ENCODE data around the gene BRD1.

The BRD1 gene

GRCh38 chr22:49800408-49801238 lies 27.1 kb downstream of the BRD1 start:
- no peak for DNase-seq

DNA sequence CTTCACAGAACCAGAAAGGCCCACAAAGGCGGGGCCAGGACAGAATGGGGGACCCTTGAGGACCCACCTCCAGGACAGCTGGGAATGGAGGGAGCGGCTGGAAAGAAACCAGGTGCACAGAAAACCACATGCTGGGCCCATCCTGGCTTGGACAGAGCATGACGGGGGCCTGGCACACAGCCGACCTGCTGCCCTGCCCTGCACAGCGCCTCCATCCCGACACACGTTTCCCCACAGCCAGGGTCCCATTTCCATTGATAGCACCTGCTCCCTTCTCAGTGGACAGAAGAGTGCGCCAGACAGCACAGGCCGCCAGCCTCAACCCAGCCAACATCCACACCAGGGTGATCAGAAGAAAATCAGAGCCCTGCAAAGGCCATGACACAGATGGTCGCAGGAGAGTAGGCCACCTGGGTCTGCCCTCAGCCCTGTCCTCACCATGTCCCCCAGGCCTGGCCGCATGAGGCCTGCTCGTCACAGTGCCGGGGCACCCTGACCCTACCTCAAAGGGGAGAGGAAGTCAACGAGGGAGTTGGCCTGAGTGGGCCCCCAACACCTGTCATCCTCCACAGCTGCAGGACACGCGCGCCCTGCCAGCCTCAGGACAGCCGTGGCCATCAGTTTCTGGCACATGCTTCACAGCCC lies 28.1 kb downstream of the BRD1 start:
- no peak for DNase-seq

DNA sequence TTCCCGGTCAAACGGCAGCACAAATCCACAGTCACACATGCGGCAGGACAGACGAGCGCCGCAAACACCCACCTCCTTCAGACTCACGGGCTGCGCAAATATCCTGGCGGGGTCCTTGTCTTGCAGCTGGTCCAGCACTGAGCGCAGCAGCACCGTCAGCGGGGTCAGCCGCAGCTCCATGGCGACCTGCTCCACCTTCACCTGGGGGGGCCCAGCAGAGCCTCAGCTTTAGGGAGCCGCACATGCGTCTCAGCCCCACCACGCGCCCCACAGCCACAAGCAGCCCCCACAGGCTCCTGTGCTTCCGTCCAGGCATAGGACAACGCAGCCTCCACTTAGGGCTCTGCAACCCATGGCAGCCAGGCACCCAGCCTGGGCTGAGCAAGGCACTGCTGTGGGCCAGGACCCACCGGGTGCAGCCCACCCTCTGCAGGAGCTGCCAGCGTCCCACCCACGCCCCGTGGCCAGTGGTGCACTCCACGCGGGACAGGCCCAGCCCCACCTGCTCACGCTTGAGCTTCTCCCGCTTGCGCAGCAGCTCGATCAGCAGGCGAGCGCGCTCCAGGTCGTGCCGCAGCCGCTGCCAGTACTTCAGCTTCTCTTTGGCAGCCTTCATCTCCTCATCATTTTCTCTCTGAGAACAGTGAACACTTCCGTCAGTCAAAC lies 29.1 kb downstream of the BRD1 start:
- no peak for DNase-seq

- no peak for DNase-seq
Observed at GRCh38 chr22:49797706-49798105, 30.0 kb downstream of the BRD1 start.

DNA sequence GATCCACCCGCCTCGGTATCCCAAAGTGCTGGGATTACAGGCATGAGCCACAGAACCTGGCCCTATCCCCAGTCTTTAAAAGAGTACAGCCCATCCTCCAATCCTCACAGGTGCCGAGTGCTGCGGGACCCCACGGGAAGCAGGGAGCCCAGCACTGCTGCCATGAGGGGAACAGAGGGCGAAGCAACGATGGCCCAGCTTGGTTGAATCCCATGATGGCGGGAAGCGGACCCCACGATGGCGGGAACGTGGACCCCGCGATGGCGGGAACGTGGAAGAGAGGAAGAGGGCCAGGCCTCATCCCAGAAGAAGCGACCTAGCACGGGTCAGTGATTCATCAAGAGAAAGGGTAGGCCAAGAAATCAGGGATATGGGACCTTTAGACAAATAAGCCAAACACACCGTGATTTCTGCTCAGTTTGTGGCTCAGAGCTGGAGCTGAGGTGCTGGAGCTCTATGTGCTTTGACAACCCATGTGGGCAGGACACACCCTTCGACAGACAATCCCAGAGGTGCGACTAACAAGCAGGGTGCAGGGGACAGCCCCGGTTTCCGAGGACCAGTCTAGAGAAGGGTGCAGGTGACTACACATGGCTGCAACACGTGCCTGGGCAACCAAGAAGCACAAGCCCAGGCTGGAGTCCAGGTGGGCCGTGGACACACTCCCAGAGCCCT lies 30.9 kb downstream of the BRD1 start:
- DNase-seq: no peak

DNA sequence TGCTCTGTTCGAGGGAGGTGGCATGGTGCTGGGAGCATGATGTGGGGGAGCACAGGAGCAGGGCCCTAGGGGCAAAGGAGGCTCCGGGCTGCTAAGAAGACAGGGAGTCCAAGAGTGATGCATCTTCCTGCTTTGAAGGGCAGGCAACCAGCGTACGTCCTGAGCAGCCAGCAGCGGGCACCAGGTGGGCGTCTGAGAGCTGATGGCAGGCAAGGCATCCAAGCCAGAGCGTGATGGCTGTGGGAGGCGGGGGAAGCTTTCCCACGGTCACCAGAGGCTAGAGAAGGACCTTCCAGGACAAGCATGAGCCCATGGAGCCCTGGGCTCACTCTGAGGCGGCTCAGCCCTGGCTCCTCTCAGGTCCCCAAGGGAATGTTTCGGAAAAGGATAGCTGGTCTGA lies 32.2 kb downstream of the BRD1 start:
- DNase-seq: no peak

DNA sequence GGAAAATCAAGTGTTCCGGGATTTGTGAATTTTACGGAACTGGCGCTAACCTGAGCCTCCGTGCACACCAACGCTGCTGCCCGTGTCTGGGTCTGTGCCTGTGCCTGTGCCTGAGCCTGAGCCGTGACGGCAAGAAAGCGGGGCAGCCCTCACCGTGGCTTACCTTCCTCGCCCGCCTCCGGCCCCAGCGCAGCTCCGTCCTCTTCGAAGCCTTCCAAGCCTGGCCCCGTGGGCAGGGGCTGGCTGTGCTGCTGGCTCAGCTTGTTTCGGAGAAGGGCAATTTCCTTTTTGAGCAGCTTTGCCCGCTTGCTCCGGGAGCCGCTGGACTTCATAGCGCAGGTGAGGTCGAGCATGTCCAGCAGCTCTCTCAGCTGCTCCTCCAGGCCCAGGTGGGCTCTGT lies 33.8 kb downstream of the BRD1 start:
- no peak for DNase-seq

DNA sequence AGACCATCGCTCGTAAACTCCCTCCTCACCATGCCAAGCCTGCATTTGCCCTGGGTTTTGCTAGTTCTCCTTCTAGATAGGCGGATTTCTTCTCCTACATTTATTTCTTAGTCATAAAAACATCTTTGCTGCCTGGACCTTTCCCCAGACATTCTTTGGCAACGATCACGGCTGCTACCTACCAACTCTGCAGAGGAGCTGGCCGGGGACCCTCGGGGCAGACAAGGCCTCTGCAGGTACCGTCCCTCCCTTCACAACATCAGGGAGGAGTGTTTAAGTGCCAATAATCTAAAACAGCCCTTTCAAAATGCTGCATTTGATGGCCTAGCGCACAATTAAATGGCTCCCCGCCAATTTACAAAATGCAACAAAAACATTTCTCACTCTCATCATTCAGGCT lies 34.4 kb downstream of the BRD1 start:
- DNase-seq: no peak

DNA sequence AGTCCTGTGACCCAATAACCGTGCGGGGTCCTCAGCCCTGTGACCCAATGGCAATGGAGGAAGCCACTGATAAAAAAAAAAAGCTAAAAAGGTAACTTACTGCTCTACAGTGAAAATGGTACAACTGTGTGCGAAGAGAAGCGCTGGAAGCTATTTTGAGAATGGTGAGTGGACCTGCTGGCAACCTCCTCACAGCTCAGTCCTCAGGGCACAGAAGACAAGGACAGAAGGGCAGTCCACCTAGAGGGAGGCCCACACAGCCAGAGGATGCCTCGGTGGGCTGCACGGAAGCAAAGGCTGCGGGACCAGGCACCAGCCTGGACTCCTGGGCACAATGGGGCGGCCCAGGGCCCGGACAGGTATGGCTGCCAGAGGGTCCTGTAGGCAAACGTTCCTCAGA lies 35.6 kb downstream of the BRD1 start:
- no peak for DNase-seq

DNA sequence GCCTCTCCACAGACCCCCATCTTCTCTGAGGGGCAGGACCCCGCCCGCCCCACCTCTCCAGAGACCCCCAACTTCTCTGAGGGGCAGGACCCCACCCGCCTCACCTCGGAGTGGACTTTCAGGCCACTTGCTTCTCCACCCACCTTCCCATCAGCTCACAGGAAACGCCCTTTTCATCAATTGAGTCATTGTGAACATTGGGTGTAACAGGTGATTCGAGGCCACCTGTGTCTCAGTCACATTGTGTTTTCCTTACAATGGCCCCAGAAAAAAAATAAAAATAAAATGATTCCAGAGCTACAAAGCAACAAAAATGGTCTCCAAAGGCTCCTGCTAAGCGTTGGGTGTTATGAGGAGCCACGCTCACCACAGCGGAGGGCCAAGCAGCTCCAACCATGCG lies 36.0 kb downstream of the BRD1 start:
- no peak for DNase-seq

- no peak for DNase-seq
Observed at GRCh38 chr22:49790912-49791311, 36.8 kb downstream of the BRD1 start.

GRCh38 chr22:49789289-49790141 lies 38.2 kb downstream of the BRD1 start:
- no peak for DNase-seq

GRCh38 chr22:49788504-49788903 lies 39.2 kb downstream of the BRD1 start:
- DNase-seq: no peak

- DNase-seq: no peak
Observed at GRCh38 chr22:49787861-49788260, 39.8 kb downstream of the BRD1 start.

- no peak for DNase-seq
Observed at GRCh38 chr22:49786976-49787706, 40.5 kb downstream of the BRD1 start.

GRCh38 chr22:49785841-49786471 lies 41.7 kb downstream of the BRD1 start:
- DNase-seq: no peak

- DNase-seq: no peak
Observed at GRCh38 chr22:49785046-49785521, 42.6 kb downstream of the BRD1 start.

GRCh38 chr22:49784630-49784971 lies 43.1 kb downstream of the BRD1 start:
- no peak for DNase-seq

- DNase-seq: no peak
Observed at GRCh38 chr22:49783926-49784629, 43.6 kb downstream of the BRD1 start.

DNA sequence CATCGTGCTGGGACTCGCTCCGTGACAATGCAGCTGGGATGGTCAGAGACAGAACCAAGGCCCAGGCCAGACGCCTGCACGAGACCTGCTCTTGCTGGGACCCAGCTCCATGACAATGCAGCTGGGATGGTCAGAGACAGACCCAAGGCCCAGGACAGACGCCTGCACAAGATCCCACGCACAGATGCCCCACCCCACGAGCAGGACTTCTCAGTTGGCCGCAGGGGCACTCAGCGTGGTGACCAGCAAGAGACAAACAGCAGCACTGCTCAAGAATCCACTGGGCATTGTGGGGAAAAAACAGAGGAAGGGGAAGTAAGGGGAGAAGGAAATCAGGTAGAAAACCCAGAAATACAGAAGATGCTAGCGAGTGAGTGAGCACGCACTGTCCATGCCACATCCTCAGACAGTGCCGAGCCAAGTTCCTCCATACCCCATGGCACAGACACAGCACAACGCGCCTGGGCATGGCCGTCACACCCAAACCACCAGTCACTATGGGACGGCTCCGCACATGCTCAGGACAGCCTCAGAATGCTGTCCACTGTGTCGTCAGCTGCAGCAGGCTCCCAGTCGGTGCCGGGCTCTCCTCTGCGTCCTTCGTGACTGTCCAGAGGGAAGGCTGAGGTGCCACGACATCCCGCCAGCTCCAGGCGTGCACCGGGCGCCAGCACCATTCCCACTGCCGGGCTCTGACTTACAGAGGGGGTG lies 44.5 kb downstream of the BRD1 start:
- DNase-seq: no peak

Data from amniotic stem cell (primary cell).